Panc1 (cell line): ENCODE results near the gene MALAT1. TPM values are rescaled to one million over a fixed set of nuclear protein-coding genes. Genes with fewer than 3 reads are reported as not detected.
"Not testable (repeated sequence)": the region's sequence is repeated elsewhere in the genome, so short reads cannot be mapped to it uniquely, and the experiment has no call there.

Experiments used
- ATAC-seq: fragments of 200-7000 bp; cut with Tn5 transposase; 2 replicates; pipeline ENCODE4 v1.9.1; 2020; ENCODE audit warnings: mild to moderate bottlenecking, moderate library complexity
- BruUV-seq: library from RNA; stranded (reverse); fragments of 400-500 nt; replicated peaks from 2 replicates; lab custom pipeline; 2021; lab: Mats Ljungman, UMichigan
- CTCF ChIA-PET: fragments of 300-600 bp; sonication (Branson Sonifier 250); formaldehyde crosslinking; loops from one replicate; lab custom pipeline; 2022; ENCODE audit warnings: antibody characterized with exemption; lab: Charles Lee
- POLR2A ChIA-PET: fragments of 300-600 bp; sonication (Branson Sonifier 250); formaldehyde crosslinking; loops from one replicate; lab custom pipeline; 2022; ENCODE audit warnings: antibody characterized with exemption; lab: Charles Lee
- DNase-seq: peaks from one replicate; pipeline ENCODE4 v3.0.0-alpha.2; 2010; ENCODE audit warnings: low read depth, low spot score
- H3K27ac ChIP-seq: 2 replicates; pipeline ENCODE4 v1.5.1; 2011; ENCODE audit warnings: mild to moderate bottlenecking, low read length, inconsistent platforms
- H3K27me3 ChIP-seq: fragments of 200-500 bp; sonication (Bioruptor generic); 2 replicates; pipeline ENCODE4 v1.6.0; 2014; ENCODE audit warnings: low read length, inconsistent platforms; ENCODE audit not compliant: control insufficient read depth, insufficient read depth
- H3K36me3 ChIP-seq: fragments of 200-500 bp; sonication (Bioruptor generic); 2 replicates; pipeline ENCODE4 v1.5.1; 2014; ENCODE audit warnings: inconsistent platforms, mild to moderate bottlenecking, low read length, moderate library complexity; ENCODE audit not compliant: control insufficient read depth, insufficient read depth
- H3K4me1 ChIP-seq: 2 replicates; pipeline ENCODE4 v1.5.1; 2011; ENCODE audit warnings: inconsistent platforms, mild to moderate bottlenecking, low read length, moderate library complexity; ENCODE audit not compliant: control insufficient read depth, insufficient read depth
- H3K4me3 ChIP-seq, 2 experiments: 2 replicates each; pipeline ENCODE4 v1.5.1; 2011 to 2012; ENCODE audit warnings: low read depth in 2 of 2, low read length in 2 of 2, mild to moderate bottlenecking in 2 of 2, inconsistent platforms in 1 of 2, moderate library complexity in 1 of 2
- H3K9me3 ChIP-seq: fragments of 200-500 bp; sonication (Bioruptor generic); 2 replicates; pipeline ENCODE4 v1.5.1; 2014; ENCODE audit warnings: low read depth, mild to moderate bottlenecking, inconsistent platforms, low read length, moderate library complexity; ENCODE audit not compliant: control insufficient read depth, insufficient read depth
- CTCF ChIP-seq: fragments of 450-650 bp; IDR thresholded peaks from 2 replicates; pipeline ENCODE4 v1.5.1; 2017; ENCODE audit warnings: mild to moderate bottlenecking
- POLR2AphosphoS5 ChIP-seq: IDR thresholded peaks from 2 replicates; pipeline ENCODE4 v1.6.1; 2012; ENCODE audit warnings: mild to moderate bottlenecking, low read depth, low read length, moderate library complexity
- REST ChIP-seq, 2 experiments: IDR thresholded peaks; 2 replicates each; pipeline ENCODE4 v1.6.1; 2011 to 2012; ENCODE audit warnings: low read depth in 2 of 2, control low read depth in 1 of 2, low read length in 1 of 2, mild to moderate bottlenecking in 1 of 2, moderate library complexity in 1 of 2; ENCODE audit not compliant: insufficient read depth in 1 of 2
- SIN3A ChIP-seq: IDR thresholded peaks from 2 replicates; pipeline ENCODE4 v1.6.1; 2012; ENCODE audit warnings: low read depth, mild to moderate bottlenecking, low read length, moderate library complexity, borderline replicate concordance; ENCODE audit not compliant: insufficient read depth
- TCF7L2 ChIP-seq: IDR thresholded peaks from 2 replicates; pipeline ENCODE4 v1.6.1; 2011; ENCODE audit warnings: mild to moderate bottlenecking, low read depth, low read length, inconsistent platforms
- in situ Hi-C: cut with HindIII; loops from 2 replicates; pipeline ENCODE4 v1.10.0; 2016; ENCODE audit warnings: low sequenced_read_pairs, low pct_unique_long_range_greater_than_20kb
- intact Hi-C: fragments of 100-400 bp; cut with micrococcal nuclease; formaldehyde crosslinking; loops from one replicate; pipeline ENCODE4 v1.10.0; 2022; ENCODE audit not compliant: unreplicated experiment
- total RNA-seq: library from RNA; stranded (reverse); gene quantifications from one replicate; pipeline ENCODE4 v1.2.1, GENCODE V29; 2021; ENCODE audit not compliant: unreplicated experiment

MALAT1 gene
- total RNA-seq, 1 experiment from 2014 or later, result 13,645 TPM

- ATAC-seq, H3K27me3 ChIP-seq, H3K36me3 ChIP-seq, CTCF ChIA-PET, H3K9me3 ChIP-seq, POLR2A ChIA-PET, DNase-seq, intact Hi-C loops, H3K4me1 ChIP-seq, H3K27ac ChIP-seq, BruUV-seq, in situ Hi-C loops, H3K4me3 ChIP-seq: not testable (repeated sequence)
Measured at GRCh38 chr11:65523631-65523968, 24.8 kb downstream of the MALAT1 start.

- H3K4me3 ChIP-seq, result peak overlapping the region; percentile 5 to 39; a peak in 3 of 4 replicates
- POLR2A ChIA-PET, result interaction anchor here (0.7 kb wide), 1 partner anchor 28 kb away, joined by 3 read pairs; no protein-coding TSS in a partner anchor
- H3K4me1 ChIP-seq, result peaks cover 5% of the 10 kb centered on the region; the same call in 1 of the 2 replicates
- H3K27ac ChIP-seq, result 0 out of 2 replicates have a peak overlapping the region, but pooled peaks have one; percentile 15
- intact Hi-C loops (no loop called here), in situ Hi-C loops (no loop called here)
- CTCF ChIA-PET, result no interaction called here
- no peak for DNase-seq
- H3K27me3 ChIP-seq, result no peaks in the 10 kb centered on the region
- no peak for TF ChIP-seq SIN3A
- no peak for TF ChIP-seq CTCF
- TF ChIP-seq POLR2AphosphoS5, result no peak
- no peak for TF ChIP-seq TCF7L2
- TF ChIP-seq REST (IDR thresholded peaks at IDR 0.05; ENCODE audit: insufficient read depth in 1 of 2, low read depth in 2 of 2, low read length in 1 of 2), result no peak
- no peaks in the 10 kb centered on the region for H3K36me3 ChIP-seq
- BruUV-seq, result no TSS peak
- no peaks in the 10 kb centered on the region for H3K9me3 ChIP-seq
- ATAC-seq, result peak; percentile 19
Measured at GRCh38 chr11:65524014-65524740, 25.3 kb downstream of the MALAT1 start.
